Progenitor cell of endocrine pancreas (in vitro differentiated cells): Measurements from ENCODE around the gene AIG1. TPM values are rescaled to one million over a fixed set of nuclear protein-coding genes. Genes with fewer than 3 reads are reported as not detected.

Experiments used
- DNase-seq: peaks from one replicate; pipeline ENCODE4 v3.0.0; 2021; ENCODE audit warnings: low spot score; ENCODE audit not compliant: unreplicated experiment
- H3K27ac Mint-ChIP-seq: 2 replicates; pipeline ENCODE4 v1.8.0; 2021; ENCODE audit warnings: mild to moderate bottlenecking, moderate library complexity, mixed read lengths
- H3K27me3 Mint-ChIP-seq: 2 replicates; pipeline ENCODE4 v1.8.0; 2021; ENCODE audit warnings: mixed read lengths
- H3K36me3 Mint-ChIP-seq: 2 replicates; pipeline ENCODE4 v1.8.0; 2022; ENCODE audit warnings: mixed read lengths; ENCODE audit not compliant: insufficient read depth
- H3K4me1 Mint-ChIP-seq: 2 replicates; pipeline ENCODE4 v1.8.0; 2021; ENCODE audit warnings: low read depth, mixed read lengths
- H3K4me3 Mint-ChIP-seq: 2 replicates; pipeline ENCODE4 v1.8.0; 2021; ENCODE audit warnings: low read depth, mild to moderate bottlenecking, moderate library complexity, mixed read lengths
- H3K9me3 Mint-ChIP-seq: 2 replicates; pipeline ENCODE4 v1.8.0; 2021; ENCODE audit warnings: low read depth, mixed read lengths
- total RNA-seq: library from RNA; stranded (reverse); gene quantifications from 2 replicates; pipeline ENCODE4 v1.2.1, GENCODE V29; 2021
- TF ChIP-seq, protein P1 (sequence below): fragments of 200-600 bp; sonication (generic); IDR thresholded peaks from one replicate; pipeline ENCODE4 v1.5.0; 2021; ENCODE audit warnings: antibody characterized with exemption, mild to moderate bottlenecking; ENCODE audit not compliant: unreplicated experiment

The AIG1 gene
- total RNA-seq, 1 donor from 2014 or later: 40.0 TPM

GRCh38 chr6:143276436-143276835, 215.7 kb downstream of the AIG1 start:
- peaks cover 3% of the 10 kb centered on the region for H3K36me3 Mint-ChIP-seq
- DNase-seq: no peak
- peaks cover 4% of the 10 kb centered on the region for H3K9me3 Mint-ChIP-seq
- H3K27me3 Mint-ChIP-seq: no peaks in the 10 kb centered on the region
- TF ChIP-seq, protein P1, sequence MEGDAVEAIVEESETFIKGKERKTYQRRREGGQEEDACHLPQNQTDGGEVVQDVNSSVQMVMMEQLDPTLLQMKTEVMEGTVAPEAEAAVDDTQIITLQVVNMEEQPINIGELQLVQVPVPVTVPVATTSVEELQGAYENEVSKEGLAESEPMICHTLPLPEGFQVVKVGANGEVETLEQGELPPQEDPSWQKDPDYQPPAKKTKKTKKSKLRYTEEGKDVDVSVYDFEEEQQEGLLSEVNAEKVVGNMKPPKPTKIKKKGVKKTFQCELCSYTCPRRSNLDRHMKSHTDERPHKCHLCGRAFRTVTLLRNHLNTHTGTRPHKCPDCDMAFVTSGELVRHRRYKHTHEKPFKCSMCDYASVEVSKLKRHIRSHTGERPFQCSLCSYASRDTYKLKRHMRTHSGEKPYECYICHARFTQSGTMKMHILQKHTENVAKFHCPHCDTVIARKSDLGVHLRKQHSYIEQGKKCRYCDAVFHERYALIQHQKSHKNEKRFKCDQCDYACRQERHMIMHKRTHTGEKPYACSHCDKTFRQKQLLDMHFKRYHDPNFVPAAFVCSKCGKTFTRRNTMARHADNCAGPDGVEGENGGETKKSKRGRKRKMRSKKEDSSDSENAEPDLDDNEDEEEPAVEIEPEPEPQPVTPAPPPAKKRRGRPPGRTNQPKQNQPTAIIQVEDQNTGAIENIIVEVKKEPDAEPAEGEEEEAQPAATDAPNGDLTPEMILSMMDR: no peak
- H3K27ac Mint-ChIP-seq: no peak overlapping the region
- no peaks in the 10 kb centered on the region for H3K4me1 Mint-ChIP-seq
- H3K4me3 Mint-ChIP-seq: no peak overlapping the region

GRCh38 chr6:143279385-143279784, 218.7 kb downstream of the AIG1 start:
- H3K9me3 Mint-ChIP-seq: no peaks in the 10 kb centered on the region
- DNase-seq: no peak
- H3K36me3 Mint-ChIP-seq: peaks cover 1% of the 10 kb centered on the region
- no peak overlapping the region for H3K4me3 Mint-ChIP-seq
- H3K27ac Mint-ChIP-seq: no peak overlapping the region
- H3K4me1 Mint-ChIP-seq: no peaks in the 10 kb centered on the region
- TF ChIP-seq, protein P1: peak; percentile 16
- H3K27me3 Mint-ChIP-seq: no peaks in the 10 kb centered on the region

- Mint-ChIP-seq H3K36me3 (peaks cover 9% of the 10 kb centered on the region), H3K27ac (no peak overlapping the region), H3K4me3 (no peak overlapping the region), H3K9me3 (no peaks in the 10 kb centered on the region), H3K4me1 (no peaks in the 10 kb centered on the region), H3K27me3 (no peaks in the 10 kb centered on the region)
- TF ChIP-seq, protein P1: no peak
- no peak for DNase-seq
Measured at GRCh38 chr6:143283887-143284645, 223.4 kb downstream of the AIG1 start.

DNA sequence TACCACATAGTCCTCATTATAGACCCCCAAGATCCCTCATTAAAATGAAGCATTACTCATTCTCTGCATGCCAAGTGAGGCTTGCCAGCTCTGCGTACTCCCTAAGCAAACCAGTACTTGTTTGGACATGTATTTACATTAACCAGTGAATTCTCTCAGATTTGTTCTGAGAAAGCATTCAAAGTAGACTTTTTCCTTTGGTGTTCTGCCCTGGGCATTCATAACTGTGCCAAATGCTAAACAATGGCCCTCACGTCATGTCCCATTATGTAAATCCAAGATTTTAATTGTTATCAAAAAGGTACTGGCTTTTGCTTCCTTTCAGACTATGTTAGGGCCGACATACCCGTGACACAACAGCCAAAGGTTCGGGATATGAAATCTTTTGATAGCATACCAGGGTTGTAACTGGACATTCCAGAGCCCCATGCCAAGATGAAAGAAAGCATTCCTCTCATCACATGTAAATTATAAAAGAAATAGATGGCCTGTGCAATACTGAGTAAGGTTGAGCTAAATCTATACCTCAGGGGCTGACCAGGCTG, 225.6 kb downstream of the AIG1 start:
- peaks cover 9% of the 10 kb centered on the region for H3K36me3 Mint-ChIP-seq
- H3K9me3 Mint-ChIP-seq: no peaks in the 10 kb centered on the region
- no peak overlapping the region for H3K27ac Mint-ChIP-seq
- no peak overlapping the region for H3K4me3 Mint-ChIP-seq
- no peaks in the 10 kb centered on the region for H3K27me3 Mint-ChIP-seq
- TF ChIP-seq, protein P1: no peak
- H3K4me1 Mint-ChIP-seq: no peaks in the 10 kb centered on the region
- no peak for DNase-seq

DNA sequence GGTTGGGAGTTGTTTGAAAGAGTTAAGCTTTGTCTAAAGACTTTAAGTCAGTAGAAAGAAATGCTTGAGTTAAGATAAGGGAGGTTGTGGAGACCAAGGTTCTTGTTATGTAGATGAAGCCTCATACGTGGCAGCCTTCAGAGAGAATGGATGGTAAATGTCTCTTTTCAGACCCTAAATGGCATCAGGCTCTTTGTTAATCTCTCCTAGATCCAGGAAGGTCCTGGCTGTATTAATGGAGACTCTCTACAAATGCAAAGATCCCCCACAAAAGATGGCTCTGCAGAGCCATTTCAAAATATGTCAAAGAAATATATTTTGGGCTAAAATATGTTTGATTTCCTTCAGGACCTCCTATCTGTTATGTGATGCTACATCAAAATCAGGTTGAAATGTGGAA, 228.2 kb downstream of the AIG1 start:
- Mint-ChIP-seq H3K4me3 (no peak overlapping the region), H3K36me3 (peaks cover 9% of the 10 kb centered on the region), H3K9me3 (no peaks in the 10 kb centered on the region), H3K27me3 (peaks cover 3% of the 10 kb centered on the region), H3K4me1 (no peaks in the 10 kb centered on the region), H3K27ac (no peak overlapping the region)
- TF ChIP-seq, protein P1: no peak
- DNase-seq: no peak
